Gastroesophageal sphincter (tissue), 3 donors: ENCODE data around the gene HAVCR2.

ENCODE experiments used
- EP300 ChIP-seq: sonication (generic); formaldehyde crosslinking; IDR thresholded peaks from one replicate; pipeline ENCODE4 v1.6.1; 2017; ENCODE audit warnings: antibody characterized with exemption, mild to moderate bottlenecking
- POLR2A ChIP-seq, 2 donors: fragments of 450-650 bp; IDR thresholded peaks; one replicate each; pipeline ENCODE4 v1.6.1; 2017; ENCODE audit warnings: antibody characterized with exemption in 2 of 2, mild to moderate bottlenecking in 2 of 2, moderate library complexity in 1 of 2
- POLR2AphosphoS5 ChIP-seq: sonication (generic); formaldehyde crosslinking; IDR thresholded peaks from one replicate; pipeline ENCODE4 v1.6.1; 2017; ENCODE audit warnings: antibody characterized with exemption
- TF ChIP-seq, protein P1 (sequence below), 4 experiments: fragments of 200-600 bp in 2 of 4; fragments of 450-650 bp in 2 of 4; sonication (generic) in 1 of 4; IDR thresholded peaks; one replicate each; pipeline ENCODE4 v1.5.1; 2017 to 2019; ENCODE audit warnings: antibody characterized with exemption in 4 of 4, mild to moderate bottlenecking in 2 of 4, moderate library complexity in 2 of 4

DNA sequence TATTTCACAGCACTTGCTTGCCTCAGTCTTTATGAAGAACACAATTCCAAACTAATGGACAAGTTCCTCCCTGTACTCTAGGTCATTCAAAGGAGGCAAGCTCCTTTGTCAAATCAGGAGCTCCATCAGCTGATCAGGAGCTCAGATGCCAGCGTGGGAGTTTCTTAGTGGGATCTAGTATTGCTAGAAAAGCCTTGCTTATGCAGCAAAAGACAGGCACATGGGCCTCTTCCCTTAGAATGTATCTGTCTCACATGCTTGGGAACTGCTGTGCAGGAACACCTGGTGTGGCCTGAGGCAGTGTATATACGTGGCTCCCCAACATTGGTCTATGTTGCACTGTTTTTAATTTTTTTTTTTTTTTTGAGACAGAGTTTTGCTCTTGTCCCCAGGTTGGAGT, 28.6 kb downstream of the HAVCR2 start:
- TF ChIP-seq, protein P1, sequence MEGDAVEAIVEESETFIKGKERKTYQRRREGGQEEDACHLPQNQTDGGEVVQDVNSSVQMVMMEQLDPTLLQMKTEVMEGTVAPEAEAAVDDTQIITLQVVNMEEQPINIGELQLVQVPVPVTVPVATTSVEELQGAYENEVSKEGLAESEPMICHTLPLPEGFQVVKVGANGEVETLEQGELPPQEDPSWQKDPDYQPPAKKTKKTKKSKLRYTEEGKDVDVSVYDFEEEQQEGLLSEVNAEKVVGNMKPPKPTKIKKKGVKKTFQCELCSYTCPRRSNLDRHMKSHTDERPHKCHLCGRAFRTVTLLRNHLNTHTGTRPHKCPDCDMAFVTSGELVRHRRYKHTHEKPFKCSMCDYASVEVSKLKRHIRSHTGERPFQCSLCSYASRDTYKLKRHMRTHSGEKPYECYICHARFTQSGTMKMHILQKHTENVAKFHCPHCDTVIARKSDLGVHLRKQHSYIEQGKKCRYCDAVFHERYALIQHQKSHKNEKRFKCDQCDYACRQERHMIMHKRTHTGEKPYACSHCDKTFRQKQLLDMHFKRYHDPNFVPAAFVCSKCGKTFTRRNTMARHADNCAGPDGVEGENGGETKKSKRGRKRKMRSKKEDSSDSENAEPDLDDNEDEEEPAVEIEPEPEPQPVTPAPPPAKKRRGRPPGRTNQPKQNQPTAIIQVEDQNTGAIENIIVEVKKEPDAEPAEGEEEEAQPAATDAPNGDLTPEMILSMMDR (IDR thresholded peaks at IDR 0.05): no peak
- TF ChIP-seq EP300: no peak
- no peak for TF ChIP-seq POLR2A (IDR thresholded peaks at IDR 0.05)
- TF ChIP-seq POLR2AphosphoS5: no peak
